Measurements from ENCODE around the gene SYNJ2.

DNA sequence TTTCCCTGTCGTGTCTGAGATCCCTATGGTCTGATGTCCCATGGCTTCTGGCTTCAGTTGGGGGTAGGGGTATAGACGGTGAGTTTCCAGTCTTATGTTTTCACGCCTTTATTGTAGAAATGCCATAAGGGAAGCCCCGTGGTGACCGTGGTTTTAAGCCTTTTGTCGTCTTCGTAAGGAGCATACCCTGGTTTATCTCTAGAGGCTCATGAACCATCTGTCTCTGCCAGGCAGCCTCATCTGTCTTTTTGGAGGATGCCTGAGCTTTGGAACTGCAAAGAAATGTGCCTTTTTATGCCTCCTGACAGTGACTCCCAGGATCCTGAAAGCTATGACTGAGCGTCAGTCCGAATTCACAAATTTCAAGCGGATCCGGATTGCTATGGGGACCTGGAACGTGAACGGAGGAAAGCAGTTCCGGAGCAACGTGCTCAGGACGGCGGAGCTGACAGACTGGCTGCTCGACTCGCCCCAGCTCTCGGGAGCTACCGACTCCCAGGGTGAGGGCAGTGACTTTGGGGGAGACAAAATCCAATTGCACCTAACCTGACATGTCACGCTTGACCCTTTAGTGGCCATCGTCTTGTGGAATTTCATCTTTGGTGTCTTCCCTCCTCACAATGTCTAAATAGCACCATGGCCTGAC is 84.6 kb downstream of the SYNJ2 start:
- TF ChIP-seq, protein P1, sequence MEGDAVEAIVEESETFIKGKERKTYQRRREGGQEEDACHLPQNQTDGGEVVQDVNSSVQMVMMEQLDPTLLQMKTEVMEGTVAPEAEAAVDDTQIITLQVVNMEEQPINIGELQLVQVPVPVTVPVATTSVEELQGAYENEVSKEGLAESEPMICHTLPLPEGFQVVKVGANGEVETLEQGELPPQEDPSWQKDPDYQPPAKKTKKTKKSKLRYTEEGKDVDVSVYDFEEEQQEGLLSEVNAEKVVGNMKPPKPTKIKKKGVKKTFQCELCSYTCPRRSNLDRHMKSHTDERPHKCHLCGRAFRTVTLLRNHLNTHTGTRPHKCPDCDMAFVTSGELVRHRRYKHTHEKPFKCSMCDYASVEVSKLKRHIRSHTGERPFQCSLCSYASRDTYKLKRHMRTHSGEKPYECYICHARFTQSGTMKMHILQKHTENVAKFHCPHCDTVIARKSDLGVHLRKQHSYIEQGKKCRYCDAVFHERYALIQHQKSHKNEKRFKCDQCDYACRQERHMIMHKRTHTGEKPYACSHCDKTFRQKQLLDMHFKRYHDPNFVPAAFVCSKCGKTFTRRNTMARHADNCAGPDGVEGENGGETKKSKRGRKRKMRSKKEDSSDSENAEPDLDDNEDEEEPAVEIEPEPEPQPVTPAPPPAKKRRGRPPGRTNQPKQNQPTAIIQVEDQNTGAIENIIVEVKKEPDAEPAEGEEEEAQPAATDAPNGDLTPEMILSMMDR (IDR thresholded peaks at IDR 0.05) = no peak
- no peak for TF ChIP-seq POLR2A (IDR thresholded peaks at IDR 0.05)

All from heart left ventricle (tissue), 13 donors.